Right ventricle myocardium inferior (tissue), 1 donor: ENCODE data around the gene CHD2. TPM values are rescaled to one million over a fixed set of nuclear protein-coding genes. Genes with fewer than 3 reads are reported as not detected.

Experiments used
- ATAC-seq: fragments of 200-7000 bp; cut with Tn5 transposase; one replicate; pipeline ENCODE4 v1.9.1; 2020; ENCODE audit warnings: mild to moderate bottlenecking, moderate library complexity
- DNase-seq: peaks from one replicate; pipeline ENCODE4 v3.0.0; 2021; ENCODE audit errors: missing footprints
- intact Hi-C: fragments of 100-400 bp; cut with DNase I; formaldehyde crosslinking; loops from one replicate; pipeline ENCODE4 v1.11.0; 2022
- total RNA-seq: library from RNA; stranded (reverse); fragmentation: NEBNext Ultra II Directional; extraction: Animal tissue kit (Norgen Biotek cat#: 25700); gene quantifications from one replicate; pipeline ENCODE4 v1.2.1, GENCODE V29; 2021
- donor health status: DM: no; HTN: yes; CAD: no; lungs with severe emphysema.

Gene CHD2
- total RNA-seq, 1 donor from 2014 or later = 45.9 TPM

- no peak for ATAC-seq
- intact Hi-C loops = no loop called here
- DNase-seq = no peak
Observed at GRCh38 chr15:93065641-93066045, 165.5 kb downstream of the CHD2 start.

- DNase-seq = no peak
- intact Hi-C loops = no loop called here
- no peak for ATAC-seq
Observed at GRCh38 chr15:93066224-93066681, 166.1 kb downstream of the CHD2 start.

- intact Hi-C loops = no loop called here
- no peak for DNase-seq
- ATAC-seq = peak; percentile 21
Observed at GRCh38 chr15:93066834-93067648, 166.9 kb downstream of the CHD2 start.

GRCh38 chr15:93067649-93068085 is 167.5 kb downstream of the CHD2 start:
- no peak for DNase-seq
- no peak for ATAC-seq
- intact Hi-C loops = no loop called here

- intact Hi-C loops = no loop called here
- DNase-seq (no peak), ATAC-seq (no peak)
Observed at GRCh38 chr15:93068581-93069199, 168.6 kb downstream of the CHD2 start.

GRCh38 chr15:93070132-93070531 is 170.0 kb downstream of the CHD2 start:
- intact Hi-C loops = loop anchor here (5.0 kb wide), 1 partner anchor 38 kb away; no protein-coding TSS in a partner anchor
- ATAC-seq (no peak), DNase-seq (no peak)

GRCh38 chr15:93070551-93071296 is 170.6 kb downstream of the CHD2 start:
- intact Hi-C loops = loop anchor here (5.0 kb wide), 1 partner anchor 38 kb away; no protein-coding TSS in a partner anchor
- ATAC-seq = no peak
- no peak for DNase-seq

- ATAC-seq (no peak), DNase-seq (no peak)
- intact Hi-C loops = loop anchor here (5.0 kb wide), 1 partner anchor 39 kb away; no protein-coding TSS in a partner anchor
Observed at GRCh38 chr15:93071469-93071936, 171.4 kb downstream of the CHD2 start.

- DNase-seq (no peak), ATAC-seq (no peak)
- intact Hi-C loops = loop anchor here (5.0 kb wide), 1 partner anchor 40 kb away; no protein-coding TSS in a partner anchor
Observed at GRCh38 chr15:93072011-93072410, 171.9 kb downstream of the CHD2 start.

- intact Hi-C loops = loop anchor here (5.0 kb wide), 1 partner anchor 40 kb away; no protein-coding TSS in a partner anchor
- DNase-seq (peak; percentile 90), ATAC-seq (peak; percentile 89)
Observed at GRCh38 chr15:93072411-93073394, 172.6 kb downstream of the CHD2 start.

GRCh38 chr15:93073465-93073952 is 173.4 kb downstream of the CHD2 start:
- no peak for DNase-seq
- ATAC-seq = peak; percentile 20
- intact Hi-C loops = loop anchor here (5.0 kb wide), 1 partner anchor 41 kb away; no protein-coding TSS in a partner anchor

- no peak for DNase-seq
- intact Hi-C loops = loop anchor here (5.0 kb wide), 1 partner anchor 42 kb away; no protein-coding TSS in a partner anchor
Observed at GRCh38 chr15:93074599-93074998, 174.5 kb downstream of the CHD2 start.

GRCh38 chr15:93076217-93076616 is 176.1 kb downstream of the CHD2 start:
- ATAC-seq (no peak), DNase-seq (no peak)
- intact Hi-C loops = no loop called here

More at GRCh38 chr15:93074599-93074998, 174.5 kb downstream of the CHD2 start:
- ATAC-seq = no peak

GRCh38 chr15:93076875-93077274 is 176.8 kb downstream of the CHD2 start:
- intact Hi-C loops = no loop called here
- DNase-seq = no peak

More at GRCh38 chr15:93076875-93077274, 176.8 kb downstream of the CHD2 start:
- ATAC-seq = no peak
